GM18505 (cell line): ENCODE results near the gene IRF1.

Source experiments
- ATAC-seq: cut with Tn5 transposase; IDR thresholded peaks from one replicate; pipeline ENCODE4 v1.9.1; 2021; ENCODE audit not compliant: unreplicated experiment
- POLR2A ChIP-seq: IDR thresholded peaks from 4 replicates; pipeline ENCODE4 v1.6.1; 2011; ENCODE audit warnings: borderline replicate concordance; ENCODE audit not compliant: insufficient read depth, insufficient read length; ENCODE audit errors: extremely low read depth

The IRF1 gene

DNA sequence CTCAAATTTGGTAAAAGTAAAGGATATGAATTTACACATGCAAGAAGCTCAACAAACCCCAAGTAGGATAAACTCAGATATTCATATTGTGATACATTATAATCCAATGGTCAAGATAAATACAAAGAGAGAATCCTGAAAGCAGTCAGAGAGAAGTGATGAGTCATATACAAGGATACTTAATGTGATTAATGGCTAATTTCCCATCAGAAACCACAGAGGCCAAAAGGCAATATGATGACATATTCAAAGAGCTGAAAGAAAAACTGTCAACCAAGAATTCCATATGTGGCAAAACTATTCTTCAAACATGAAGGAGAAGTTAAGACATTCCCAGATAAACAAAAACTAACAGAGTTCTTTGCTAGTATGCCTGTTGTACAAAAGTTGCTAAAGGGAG lies 19.5 kb upstream of the IRF1 start:
- no peak for TF ChIP-seq POLR2A
- ATAC-seq: no peak

GRCh38 chr5:132506094-132506692 lies 15.6 kb upstream of the IRF1 start:
- TF ChIP-seq POLR2A: no peak
- ATAC-seq: peak; percentile 58

DNA sequence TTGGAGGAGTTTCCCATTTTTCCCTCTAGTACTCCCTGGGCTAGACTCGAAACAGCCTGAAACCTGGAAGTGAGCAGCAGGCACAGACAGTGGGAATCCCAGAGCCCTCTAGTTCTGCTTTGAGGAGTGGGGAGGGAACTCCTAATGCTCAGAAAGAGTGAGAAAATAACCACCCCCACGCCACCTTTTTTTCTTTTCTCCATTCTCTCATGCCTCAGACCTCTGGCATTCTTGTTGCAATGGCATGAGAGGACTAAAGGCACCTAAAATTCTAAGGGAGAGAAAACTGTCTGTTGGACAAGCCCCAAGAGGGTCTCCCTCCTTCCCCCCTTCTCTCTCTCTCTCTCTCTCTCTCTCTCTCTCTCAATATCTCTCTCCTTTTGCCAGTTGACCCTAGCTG lies 15.1 kb upstream of the IRF1 start:
- ATAC-seq: no peak
- no peak for TF ChIP-seq POLR2A

- TF ChIP-seq POLR2A: no peak
- ATAC-seq: no peak
Measured at GRCh38 chr5:132504746-132505145, 14.2 kb upstream of the IRF1 start.

DNA sequence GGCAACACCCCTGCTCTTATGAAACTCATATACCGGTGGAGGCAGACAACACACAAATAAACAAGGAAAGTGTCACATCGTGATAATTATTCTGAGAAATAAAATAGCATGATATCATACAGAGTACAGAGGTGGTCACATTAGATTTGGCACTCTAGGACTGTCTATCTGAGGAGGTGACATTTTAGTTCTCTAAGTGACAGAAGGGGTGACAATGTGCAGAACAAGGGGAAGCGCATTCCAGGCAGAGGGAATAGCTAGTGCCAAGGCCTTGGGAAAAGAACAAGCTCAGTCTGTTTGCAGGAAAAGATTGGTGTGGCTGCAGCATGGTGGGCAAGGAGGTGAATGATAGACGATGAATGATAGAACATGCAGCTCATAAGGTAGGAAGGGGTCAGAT lies 12.7 kb upstream of the IRF1 start:
- TF ChIP-seq POLR2A: no peak
- ATAC-seq: no peak

- ATAC-seq: no peak
- TF ChIP-seq POLR2A: no peak
Measured at GRCh38 chr5:132501961-132502931, 11.7 kb upstream of the IRF1 start.

DNA sequence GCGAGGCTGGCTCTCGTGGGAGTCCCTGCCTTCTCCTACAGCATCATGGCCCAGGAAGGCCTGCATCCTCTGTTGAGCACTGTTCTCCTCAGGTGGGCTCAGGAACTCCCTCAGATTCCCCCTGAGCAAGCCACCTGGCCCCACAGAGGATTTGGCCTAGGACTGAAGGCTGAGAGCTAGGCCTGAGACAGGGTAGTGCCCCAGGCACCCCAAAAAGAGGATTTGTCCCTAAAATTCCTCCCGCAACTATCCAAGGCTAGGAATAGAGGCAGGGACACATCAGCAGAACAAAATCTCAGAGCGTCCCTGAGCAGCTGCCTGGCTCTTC lies 11.0 kb upstream of the IRF1 start:
- TF ChIP-seq POLR2A: no peak

DNA sequence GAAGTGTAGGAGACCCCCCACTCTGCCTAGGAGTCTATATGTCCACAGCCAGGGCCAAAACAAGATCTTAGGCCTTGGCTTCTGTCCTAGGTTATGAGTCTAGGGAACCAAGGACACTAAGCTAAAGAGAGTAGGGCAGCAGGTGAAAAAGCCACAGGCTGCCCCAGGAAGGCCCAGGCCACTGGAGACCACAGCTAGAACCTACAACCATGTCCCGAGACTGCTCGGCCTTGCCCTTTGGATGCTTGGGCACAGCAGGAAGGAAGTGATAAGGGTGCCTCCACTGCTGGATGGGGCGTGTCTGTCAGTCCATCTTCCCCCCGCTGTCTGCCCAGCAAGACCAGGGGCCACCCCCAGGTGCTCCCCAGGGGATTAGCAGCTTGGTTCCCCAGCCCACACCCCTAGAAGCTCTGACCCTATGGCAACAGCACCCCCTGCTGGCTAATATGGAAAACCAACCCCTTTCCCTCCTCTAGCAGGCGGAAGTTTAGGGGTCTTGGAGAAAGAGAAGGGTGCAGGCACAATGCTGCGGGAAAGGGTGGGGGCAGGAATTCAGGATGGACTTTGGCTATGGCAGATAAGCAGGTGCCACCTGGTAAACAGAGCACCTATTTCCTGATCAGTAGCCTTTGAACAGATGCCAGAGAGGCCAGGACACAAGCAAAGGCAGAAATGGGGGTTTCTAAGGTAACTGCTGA lies 10.5 kb upstream of the IRF1 start:
- no peak for ATAC-seq
- no peak for TF ChIP-seq POLR2A

More for the DNA sequence above, 11.0 kb upstream of the IRF1 start:
- no peak for ATAC-seq

DNA sequence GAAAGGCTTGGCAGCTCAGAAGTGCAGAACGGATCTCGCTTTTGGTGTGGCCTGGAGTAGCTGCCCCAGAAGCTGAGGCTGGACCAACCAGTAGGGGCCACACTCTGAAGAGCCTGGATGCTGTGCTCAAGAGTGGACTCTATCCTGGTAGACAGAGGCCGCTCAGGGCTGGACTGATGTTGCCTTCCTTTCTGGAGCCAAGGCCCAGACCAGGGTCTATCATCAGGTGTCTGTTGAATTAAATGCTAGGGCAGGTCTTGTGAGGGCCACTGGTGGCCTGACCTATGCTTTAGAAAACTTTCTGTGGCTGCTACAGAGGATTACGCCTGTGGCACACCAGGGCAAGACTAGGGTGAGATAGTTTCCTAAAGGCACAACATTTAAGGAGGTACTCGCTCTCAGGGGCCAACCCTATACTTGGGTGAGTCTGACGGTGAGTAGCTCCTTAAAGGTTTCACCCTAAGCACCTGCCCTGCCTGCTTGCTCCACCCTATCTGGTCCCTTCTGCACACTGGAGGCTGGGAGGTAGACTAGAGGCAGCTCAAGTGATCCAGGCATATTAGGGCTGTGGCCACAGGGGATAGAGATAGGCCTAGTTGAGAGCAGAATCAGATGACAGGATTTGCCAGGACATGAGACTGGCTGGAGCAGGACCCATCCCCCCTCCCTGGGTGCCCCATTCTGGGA lies 9.8 kb upstream of the IRF1 start:
- ATAC-seq: no peak
- no peak for TF ChIP-seq POLR2A

DNA sequence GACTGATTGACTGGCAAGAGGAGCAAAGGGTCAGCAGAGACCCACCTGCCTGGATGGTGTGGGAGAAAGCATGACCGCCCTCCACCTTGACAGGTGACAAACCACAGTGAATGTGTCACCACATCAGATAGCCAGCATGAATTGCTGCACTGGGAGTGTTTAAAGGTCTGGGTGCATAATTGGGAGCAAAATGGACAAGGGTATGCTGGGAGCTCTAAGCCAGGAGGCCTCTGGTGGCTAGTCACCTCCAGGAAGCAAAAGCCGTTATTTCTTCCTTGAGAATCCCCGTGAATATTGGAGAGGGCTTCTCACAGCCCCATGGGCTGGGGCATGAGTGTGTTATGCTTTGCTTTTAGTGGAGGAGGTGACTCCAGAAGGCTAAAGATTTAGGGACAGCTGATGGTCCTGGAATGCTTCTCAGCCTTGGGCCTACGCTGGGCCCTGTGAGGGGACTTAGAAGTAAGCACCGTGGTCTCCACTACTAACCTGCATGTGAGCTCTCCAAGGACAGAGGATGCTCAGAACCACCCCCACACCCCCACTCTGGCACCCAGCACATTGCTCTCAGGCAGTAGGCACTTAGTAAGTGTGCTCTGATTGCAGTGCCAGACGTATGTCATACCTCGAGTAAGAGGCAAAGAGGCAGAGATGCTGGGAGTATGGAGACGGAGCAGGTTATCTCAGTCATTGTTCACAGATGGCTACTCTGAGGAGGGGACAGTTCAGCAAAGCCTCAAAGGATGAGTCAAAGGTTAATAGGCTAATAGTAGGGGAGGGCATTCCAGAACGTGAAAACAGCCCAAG lies 9.1 kb upstream of the IRF1 start:
- no peak for TF ChIP-seq POLR2A
- no peak for ATAC-seq

- no peak for ATAC-seq
- TF ChIP-seq POLR2A: no peak
Measured at GRCh38 chr5:132498686-132499271, 8.2 kb upstream of the IRF1 start.

GRCh38 chr5:132498152-132498551 lies 7.6 kb upstream of the IRF1 start:
- no peak for TF ChIP-seq POLR2A
- ATAC-seq: no peak
